ENCODE results near the gene CFAP210. TPM values are rescaled to one million over a fixed set of nuclear protein-coding genes. Genes with fewer than 3 reads are reported as not detected.

Gene CFAP210
- total and polyA plus RNA-seq, 9 of the 15 experiments (the other 6 are each of a cell fraction or from before 2014, with no cell fraction given), result 0.75 to 3.6 (median 1.3) TPM

- Histone ChIP-seq H4K20me1 (replicated peaks; ENCODE audit: control insufficient read depth, insufficient read depth, low read length) (no peaks in the 10 kb centered on the region), H3K9me1 (ENCODE audit: control insufficient read depth, insufficient read depth, low read length) (no peaks in the 10 kb centered on the region), H3K9ac (ENCODE audit: insufficient read depth in 1 of 2, low read depth in 2 of 2, low read length in 2 of 2) (no peak overlapping the region; a peak in 1 of 4 replicates), H3K4me3 (peak overlapping the region; percentile 29; the same call in 1 of the 2 replicates), H3K27ac (ENCODE audit: extremely low read depth, low read depth, low read length) (no peak overlapping the region), H3K27me3 (ENCODE audit: control insufficient read depth in 2 of 2, insufficient read depth in 2 of 2, low read length in 2 of 2) (no peaks in the 10 kb centered on the region), H3K36me3 (ENCODE audit: control insufficient read depth, insufficient read depth, low read length) (no peaks in the 10 kb centered on the region), H2AFZ (ENCODE audit: low read depth, low read length) (peak overlapping the region; percentile 60; the same call in 1 of the 2 replicates), H3K79me2 (ENCODE audit: control insufficient read depth, insufficient read depth, low read length) (no peaks in the 10 kb centered on the region), H3K4me1 (replicated peaks in 1 of 2; ENCODE audit: control insufficient read depth in 2 of 2, insufficient read depth in 2 of 2, low read length in 2 of 2) (peaks cover 23 to 48% of the 10 kb centered on the region in 2 experiments), H3K4me2 (ENCODE audit: insufficient read depth, low read length) (peak overlapping the region; percentile 71), H3K9me3 (replicated peaks; ENCODE audit: control insufficient read depth, insufficient read depth, low read depth, low read length) (no peaks in the 10 kb centered on the region)
- CTCF ChIA-PET (ENCODE audit: low intra/inter-chr PET ratio), result no interaction called here
- intact Hi-C loops (cut with micrococcal nuclease), result no loop called here
- in situ Hi-C loops (cut with MboI), result no loop called here
- no TSS peak for BruUV-seq (replicated peaks)
- ATAC-seq (peak; percentile 67), DNase-seq (ENCODE audit: extremely low read depth in 1 of 4, low spot score in 3 of 4) (peak; percentile 48 to 84 (median 64)), FAIRE-seq (peak; percentile 84)
- POLR2A ChIA-PET, result interaction anchor here (0.7 to 4.7 kb wide), 11 partner anchors 10 to 336 kb away, joined by 3 to 60 read pairs (median 6); partner anchors contain the start of gene KLHL23
- 7% methylated on average over 12 of the region's 12 CpGs for WGBS (ENCODE audit: insufficient coverage, low coverage, missing lambda C conversion rate)
- no peak for TF ChIP-seq ZFP30 (CRISPR knock-in tag; IDR thresholded peaks at IDR 0.05; ENCODE audit: borderline replicate concordance)
- TF ChIP-seq ATF7 (IDR thresholded peaks at IDR 0.05), result 0 out of 2 replicates have a peak, but pooled peaks have one; percentile 20
- TF ChIP-seq YY1 (IDR thresholded peaks at IDR 0.05; ENCODE audit: borderline replicate concordance in 1 of 3, control insufficient read depth in 1 of 3, extremely low read depth in 1 of 3, insufficient read depth in 3 of 3, insufficient read length in 1 of 3, insufficient replicate concordance in 2 of 3, low read depth in 1 of 3, low read length in 2 of 3), result peak in 2 of 3 experiments; percentile 18 to 71
- peak; percentile 13; the same call in 1 of the 2 replicates for TF ChIP-seq JUN (IDR thresholded peaks at IDR 0.05; ENCODE audit: borderline replicate concordance, low read depth, low read length)
- no peak for TF ChIP-seq JUN (CRISPR knock-in tag; IDR thresholded peaks at IDR 0.05; ENCODE audit: borderline replicate concordance)
- TF ChIP-seq THRAP3 (IDR thresholded peaks at IDR 0.05; ENCODE audit: borderline replicate concordance), result no peak
- TF ChIP-seq MTA2 (IDR thresholded peaks at IDR 0.05; ENCODE audit: low read depth), result 0 out of 2 replicates have a peak, but pooled peaks have one; percentile 26
- peak; percentile 42; the same call in 1 of the 2 replicates for TF ChIP-seq SMARCA4 (IDR thresholded peaks at IDR 0.05)
- peak; percentile 50; the same call in 1 of the 2 replicates for TF ChIP-seq STAT5A (IDR thresholded peaks at IDR 0.05; ENCODE audit: borderline replicate concordance, low read length)
- no peak for TF ChIP-seq CEBPB (tag; IDR thresholded peaks at IDR 0.05)
- TF ChIP-seq JUND (IDR thresholded peaks at IDR 0.05; ENCODE audit: borderline replicate concordance, low read depth, low read length), result no peak
- TF ChIP-seq JUND (tag; IDR thresholded peaks at IDR 0.05; ENCODE audit: borderline replicate concordance, low read depth, low read length), result 0 out of 3 replicates have a peak, but pooled peaks have one; percentile 24
- no peak for TF ChIP-seq ILF3 (IDR thresholded peaks at IDR 0.05; ENCODE audit: borderline replicate concordance)
- TF ChIP-seq RBBP5 (IDR thresholded peaks at IDR 0.05; ENCODE audit: borderline replicate concordance, insufficient read depth, low read length, poor library complexity, severe bottlenecking), result peak; percentile 17
- 0 out of 2 replicates have a peak, but pooled peaks have one; percentile 38 for TF ChIP-seq BCOR (IDR thresholded peaks at IDR 0.05)
- no peak for TF ChIP-seq PTBP1 (IDR thresholded peaks at IDR 0.05; ENCODE audit: low read depth, low read length)
- peak in 1 of 2 experiments; percentile 55; a peak in 2 of 4 replicates for TF ChIP-seq FOXK2 (conservative IDR thresholded peaks at IDR 0.05 in 1 of 2, IDR thresholded peaks at IDR 0.05 in 1 of 2; ENCODE audit: low read depth in 2 of 2)
- TF ChIP-seq ZSCAN32 (CRISPR knock-in tag; IDR thresholded peaks at IDR 0.05), result no peak
- peak; percentile 31; the same call in 1 of the 2 replicates for TF ChIP-seq ATF3 (IDR thresholded peaks at IDR 0.05)
- TF ChIP-seq ATF3 (CRISPR knock-in tag; conservative IDR thresholded peaks at IDR 0.05), result no peak
- no peak for TF ChIP-seq ZBTB26 (CRISPR knock-in tag; IDR thresholded peaks at IDR 0.05)
Measured at GRCh38 chr2:169716238-169716886, 22.2 kb upstream of the CFAP210 start.
